HG03135 (cell line): ENCODE measurements around the gene RPL6.
A peak's percentile ranks its signal among the peaks of the same experiment; 100 is the strongest.

Experiments used
- ATAC-seq: cut with Tn5 transposase; IDR thresholded peaks from one replicate; pipeline ENCODE4 v1.9.1; 2021; ENCODE audit warnings: mild to moderate bottlenecking, moderate library complexity; ENCODE audit not compliant: unreplicated experiment

The RPL6 gene

DNA sequence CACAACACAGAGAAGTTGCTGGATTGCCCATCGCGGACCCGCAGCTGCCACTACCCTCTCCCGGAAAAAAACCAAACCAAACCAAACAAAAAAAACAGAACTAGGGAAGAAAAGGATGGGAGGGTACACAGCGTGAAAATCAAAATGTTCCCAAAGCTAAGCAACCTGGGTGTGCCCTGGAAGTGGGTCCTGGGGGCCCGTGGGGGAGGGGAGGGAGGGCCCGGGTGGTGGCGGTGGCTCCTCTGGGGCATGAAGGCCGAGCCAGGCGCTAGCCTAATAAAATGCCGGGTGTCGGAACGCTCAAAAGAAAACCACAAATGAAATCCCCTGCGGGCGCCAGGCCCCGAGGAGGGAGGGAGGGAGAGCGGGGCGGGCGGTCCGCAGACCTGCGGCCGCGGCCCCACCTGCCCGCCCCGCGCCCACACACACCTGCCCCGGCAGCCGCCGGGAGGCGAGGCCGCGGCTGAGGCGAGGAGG lies 28.0 kb downstream of the RPL6 start:
- ATAC-seq, result peak; percentile 50

- ATAC-seq, result no peak
Observed at GRCh38 chr12:112380663-112381405, 28.6 kb downstream of the RPL6 start.

- no peak for ATAC-seq
Observed at GRCh38 chr12:112375105-112375504, 34.3 kb downstream of the RPL6 start.

GRCh38 chr12:112374166-112374740 lies 35.2 kb downstream of the RPL6 start:
- no peak for ATAC-seq

DNA sequence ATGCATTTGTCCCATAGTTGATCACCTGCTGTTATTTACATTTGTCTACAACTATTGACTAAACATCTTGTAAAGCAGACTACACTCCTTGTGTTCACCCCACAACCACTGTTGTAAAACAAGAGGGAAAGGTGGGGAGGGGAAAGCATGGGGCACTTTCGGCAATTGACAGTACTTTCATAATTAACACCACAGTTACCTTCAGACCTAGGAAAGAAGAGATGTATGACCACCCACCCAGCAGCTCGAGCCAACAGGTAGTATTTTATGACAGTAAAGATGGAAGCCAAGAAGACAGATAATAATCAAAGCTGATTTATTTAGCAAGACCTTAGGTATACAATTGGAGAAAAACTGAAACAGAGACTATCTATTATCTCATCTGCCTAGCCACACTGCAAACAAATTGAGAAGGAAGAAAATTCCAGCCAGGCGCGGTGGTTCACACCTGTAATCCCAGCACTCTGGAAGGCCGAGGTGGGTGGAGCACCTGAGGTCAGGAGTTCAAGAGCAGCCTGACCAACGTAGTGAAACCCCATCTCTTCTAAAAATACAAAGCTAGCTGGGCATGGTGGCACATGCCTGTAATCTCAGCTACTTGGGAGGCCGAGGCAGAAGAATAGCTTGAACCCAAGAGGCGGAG lies 38.4 kb downstream of the RPL6 start:
- no peak for ATAC-seq

DNA sequence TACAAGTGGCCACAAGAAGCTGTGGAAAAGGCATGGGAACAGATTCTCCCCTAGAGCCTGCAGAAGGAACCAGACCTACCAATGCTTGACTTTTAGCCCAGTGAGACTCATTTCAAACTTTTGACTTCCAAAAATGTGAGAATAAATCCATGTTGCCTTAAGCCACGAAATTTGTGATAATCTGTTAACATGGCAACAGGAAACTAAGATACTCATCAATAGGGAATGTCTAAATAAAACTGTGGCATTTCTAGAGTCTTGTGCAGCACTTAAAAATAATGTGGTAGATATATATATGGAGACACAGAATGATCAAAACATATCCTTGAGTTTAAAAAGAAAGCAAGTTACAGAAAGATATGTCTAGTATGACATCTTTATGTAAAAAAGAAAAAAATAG lies 39.2 kb downstream of the RPL6 start:
- no peak for ATAC-seq

DNA sequence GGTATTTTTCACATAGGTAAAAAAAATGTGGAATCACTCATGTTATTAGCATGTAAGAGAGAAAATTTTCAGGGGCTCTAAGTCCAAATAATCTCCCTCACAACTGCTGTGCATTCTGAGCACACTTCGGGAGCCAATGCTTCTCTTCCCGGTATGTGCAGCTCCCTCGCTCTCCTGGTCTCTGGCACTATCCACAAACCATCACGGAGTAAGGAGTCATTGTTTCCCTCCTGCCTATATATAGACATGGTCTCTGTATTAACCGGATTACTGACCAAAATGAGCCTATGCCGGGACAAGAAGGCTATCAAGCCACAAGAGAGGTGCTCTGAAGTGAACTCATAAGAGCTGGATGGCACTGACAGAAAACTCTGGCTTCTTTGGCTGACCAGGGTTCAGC lies 40.5 kb downstream of the RPL6 start:
- ATAC-seq, result no peak

DNA sequence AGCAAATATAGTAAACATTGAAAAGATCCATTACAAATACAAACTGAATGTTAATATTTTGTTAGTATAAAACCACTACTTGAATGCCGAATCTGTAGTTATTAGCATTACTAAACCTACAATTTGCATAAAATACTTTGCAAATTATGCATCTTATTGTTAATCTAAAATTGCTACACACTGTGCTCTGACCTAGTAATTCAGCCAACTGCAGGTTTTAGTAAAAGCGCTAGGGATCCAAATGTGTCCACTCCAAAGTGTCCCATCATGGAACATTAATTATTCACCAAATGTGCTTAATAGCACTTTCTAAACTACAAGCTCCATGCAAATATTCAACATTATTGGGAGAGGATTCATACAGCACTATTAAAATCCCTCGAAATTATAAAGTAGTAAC lies 41.4 kb downstream of the RPL6 start:
- ATAC-seq, result no peak

DNA sequence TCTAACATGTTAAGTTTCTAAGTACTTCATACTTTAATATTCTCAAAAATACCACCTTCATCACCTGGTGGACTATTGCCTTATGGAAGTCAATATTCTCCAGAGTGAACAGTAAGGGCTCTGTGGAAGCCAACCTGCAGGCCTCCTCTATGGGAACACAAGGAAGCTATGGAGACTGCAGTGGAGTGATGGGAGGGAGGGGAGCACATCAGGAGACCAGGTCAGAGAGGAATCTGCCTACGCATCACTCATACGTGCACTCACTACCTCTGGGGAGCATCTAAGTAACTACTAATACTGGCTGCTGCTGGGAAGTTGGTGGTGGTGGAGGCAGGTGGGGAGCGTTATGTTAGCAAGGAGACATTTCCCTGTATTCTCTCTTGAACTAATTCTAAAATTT lies 47.1 kb downstream of the RPL6 start:
- ATAC-seq, result no peak

DNA sequence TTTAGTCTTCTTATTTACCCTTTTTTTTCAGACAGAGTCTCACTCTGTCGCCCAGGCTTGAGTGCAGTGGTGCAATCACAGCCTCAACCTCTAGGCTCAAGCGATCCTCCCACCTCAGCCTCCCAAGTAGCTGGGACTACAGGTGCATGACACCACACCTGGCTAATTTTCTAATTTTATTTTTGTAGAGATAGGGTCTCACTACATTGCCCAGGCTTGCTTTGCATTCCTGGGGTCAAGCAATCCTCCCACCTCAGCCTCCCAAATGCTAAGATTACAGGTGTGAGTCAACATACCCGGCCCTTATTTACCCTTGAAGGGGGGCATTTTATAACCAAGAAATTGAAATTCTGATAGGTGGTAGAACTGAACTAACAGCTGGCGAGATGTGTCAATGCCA lies 48.1 kb downstream of the RPL6 start:
- no peak for ATAC-seq

- no peak for ATAC-seq
Observed at GRCh38 chr12:112359290-112359689, 50.1 kb downstream of the RPL6 start.

DNA sequence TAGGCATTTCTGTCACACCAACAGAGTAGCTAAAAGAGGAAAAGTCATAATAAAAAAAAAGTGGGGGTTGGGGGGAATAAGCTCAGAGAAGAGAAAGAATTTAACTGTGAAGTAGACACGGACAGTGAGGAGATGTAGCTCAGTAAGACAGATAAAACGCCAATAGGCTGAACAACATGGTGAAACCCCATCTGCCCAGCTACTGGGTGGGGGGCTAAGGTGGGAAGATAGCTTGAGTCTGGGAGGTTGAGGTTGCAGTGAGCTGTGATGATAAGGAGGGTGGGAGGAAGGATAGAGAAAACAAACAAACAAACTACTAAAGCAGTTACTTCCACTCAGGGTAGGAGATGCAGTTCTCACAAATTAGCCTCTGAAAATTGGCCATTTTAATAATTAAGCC lies 52.2 kb downstream of the RPL6 start:
- no peak for ATAC-seq
